Measurements from ENCODE around the gene ZNF778. TPM values are rescaled to one million over a fixed set of nuclear protein-coding genes. Genes with fewer than 3 reads are reported as not detected.

Gene ZNF778
- total RNA-seq, 2 donors from 2014 or later, result 5.5 to 8.7 TPM

- Mint-ChIP-seq H3K4me3 (no peak overlapping the region), H3K4me1 (no peaks in the 10 kb centered on the region), H3K9me3 (no peaks in the 10 kb centered on the region), H3K27ac (no peak overlapping the region), H3K27me3 (peaks cover 11% of the 10 kb centered on the region), H3K36me3 (ENCODE audit: low read depth) (no peaks in the 10 kb centered on the region)
- no peak for ATAC-seq (replicated peaks)
Measured at GRCh38 chr16:89210904-89211515, 6.5 kb upstream of the ZNF778 start.

DNA sequence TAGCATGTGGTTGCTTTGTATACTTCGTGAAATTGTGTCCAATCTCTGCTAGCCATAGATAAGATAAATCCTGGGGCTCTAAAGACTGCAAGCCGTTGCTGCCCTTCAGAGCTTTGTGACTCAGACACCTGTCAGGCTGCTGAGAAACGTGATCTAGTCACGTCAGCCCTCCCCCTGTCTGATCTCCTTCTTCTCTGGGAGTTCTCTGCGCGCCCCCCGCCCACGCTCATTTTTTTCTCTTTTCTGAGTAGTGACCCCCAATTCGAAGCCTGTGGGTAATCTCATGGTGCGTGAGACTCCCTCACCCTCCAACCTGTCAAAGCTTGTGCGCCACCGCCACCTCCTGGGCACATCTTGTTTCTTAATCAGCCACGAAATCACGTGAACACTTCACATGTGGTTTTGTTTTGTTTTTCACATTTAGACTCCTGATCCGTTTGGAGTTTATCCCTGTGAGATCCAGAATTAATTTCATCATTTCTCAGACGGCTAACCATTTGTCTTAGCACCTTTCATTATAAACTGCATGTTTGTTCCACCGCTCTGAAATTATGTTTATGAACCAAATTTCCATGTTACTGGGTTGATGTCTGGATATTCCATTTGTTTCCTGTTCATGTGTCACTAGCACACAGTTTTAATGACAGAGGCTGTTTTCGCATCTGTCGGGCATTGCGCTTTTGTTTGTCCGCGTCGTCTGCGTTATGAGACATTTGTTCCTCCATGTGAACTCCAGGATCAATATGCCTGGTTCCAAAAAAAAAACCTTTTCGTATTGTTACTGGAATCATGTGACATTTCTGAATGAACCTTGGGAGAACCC lies 977 bp upstream of the ZNF778 start:
- Mint-ChIP-seq H3K27ac (peak overlapping the region; percentile 42), H3K27me3 (no peaks in the 10 kb centered on the region), H3K4me1 (peaks cover 10% of the 10 kb centered on the region), H3K36me3 (ENCODE audit: low read depth) (peaks cover 5% of the 10 kb centered on the region), H3K9me3 (no peaks in the 10 kb centered on the region), H3K4me3 (peak overlapping the region; percentile 69)
- ATAC-seq (replicated peaks), result peak; percentile 70

DNA sequence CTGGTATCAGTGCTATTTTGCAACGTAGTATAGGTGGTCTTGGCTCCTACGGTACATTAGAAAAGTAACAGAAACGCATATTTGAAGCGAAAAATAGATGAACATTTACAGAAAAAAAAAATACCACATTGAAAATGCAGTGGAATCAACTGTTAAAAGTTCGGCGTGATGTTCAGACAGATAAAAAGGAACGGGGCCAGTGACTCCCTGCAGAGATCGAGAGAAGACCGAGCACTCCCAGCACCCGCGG lies 440 bp upstream of the ZNF778 start:
- H3K27ac Mint-ChIP-seq, result peak overlapping the region; percentile 42
- no peak for ATAC-seq (replicated peaks)
- H3K4me1 Mint-ChIP-seq, result peaks cover 10% of the 10 kb centered on the region
- H3K36me3 Mint-ChIP-seq (ENCODE audit: low read depth), result peaks cover 10% of the 10 kb centered on the region
- no peaks in the 10 kb centered on the region for H3K9me3 Mint-ChIP-seq
- no peaks in the 10 kb centered on the region for H3K27me3 Mint-ChIP-seq
- H3K4me3 Mint-ChIP-seq, result peak overlapping the region; percentile 69

DNA sequence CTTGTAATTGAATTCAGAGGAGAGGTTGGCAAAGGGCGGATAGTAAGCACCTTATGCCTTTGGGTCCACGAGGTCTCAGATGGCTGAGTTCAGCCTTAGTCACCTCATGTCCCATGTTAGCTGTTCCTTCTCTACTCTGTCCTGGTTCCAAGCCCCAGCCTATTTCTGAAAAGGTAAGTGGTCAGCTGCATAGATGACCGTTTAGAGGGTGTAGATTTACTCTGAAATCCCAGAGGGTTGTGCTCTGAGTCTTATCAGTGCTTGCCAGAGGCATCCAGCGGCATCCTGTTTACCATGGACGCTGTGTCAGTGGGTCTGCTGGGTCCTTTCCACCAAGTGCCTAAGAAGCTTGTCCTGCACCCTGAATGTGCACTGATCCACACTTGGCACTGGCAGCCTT lies 1.9 kb downstream of the ZNF778 start:
- Mint-ChIP-seq H3K27ac (peak overlapping the region; percentile 46), H3K4me1 (peaks cover 10% of the 10 kb centered on the region), H3K4me3 (peak overlapping the region; percentile 69), H3K9me3 (no peaks in the 10 kb centered on the region), H3K36me3 (ENCODE audit: low read depth) (peaks cover 30% of the 10 kb centered on the region), H3K27me3 (no peaks in the 10 kb centered on the region)
- ATAC-seq (replicated peaks), result no peak

- Mint-ChIP-seq H3K27me3 (no peaks in the 10 kb centered on the region), H3K4me3 (no peak overlapping the region), H3K9me3 (no peaks in the 10 kb centered on the region), H3K27ac (no peak overlapping the region), H3K4me1 (peaks cover 5% of the 10 kb centered on the region), H3K36me3 (ENCODE audit: low read depth) (peaks cover 53% of the 10 kb centered on the region)
- no peak for ATAC-seq (replicated peaks)
Measured at GRCh38 chr16:89221604-89222003, 4.1 kb downstream of the ZNF778 start.

GRCh38 chr16:89222931-89223330 lies 5.4 kb downstream of the ZNF778 start:
- Mint-ChIP-seq H3K9me3 (peaks cover under 1% of the 10 kb centered on the region), H3K36me3 (ENCODE audit: low read depth) (peaks cover 66% of the 10 kb centered on the region)
- no peak for ATAC-seq (replicated peaks)

DNA sequence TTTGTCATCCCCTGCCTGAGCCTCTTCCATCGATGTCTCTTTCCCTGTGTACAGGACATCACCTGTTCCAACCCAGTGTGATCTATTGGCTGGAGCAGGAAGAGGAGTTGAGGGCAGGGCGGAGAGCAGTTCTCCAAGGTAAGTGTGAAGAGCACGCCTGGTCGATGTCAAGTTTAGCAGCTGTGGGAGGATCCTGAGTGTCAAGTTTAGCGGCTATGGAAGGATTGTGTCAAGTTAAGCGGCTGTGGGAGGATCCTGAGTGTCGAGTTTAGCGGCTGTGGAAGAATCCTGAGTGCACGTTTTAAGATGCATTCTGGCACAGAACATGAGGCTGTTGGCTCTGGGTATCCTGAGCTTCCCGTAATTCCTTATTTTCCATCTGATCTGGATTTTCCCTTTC lies 7.2 kb downstream of the ZNF778 start:
- H3K27me3 Mint-ChIP-seq, result no peaks in the 10 kb centered on the region
- no peak overlapping the region for H3K4me3 Mint-ChIP-seq
- H3K27ac Mint-ChIP-seq, result no peak overlapping the region
- no peak for ATAC-seq (replicated peaks)
- H3K9me3 Mint-ChIP-seq, result peaks cover 4% of the 10 kb centered on the region
- peaks cover 79% of the 10 kb centered on the region for H3K36me3 Mint-ChIP-seq (ENCODE audit: low read depth)
- H3K4me1 Mint-ChIP-seq, result no peaks in the 10 kb centered on the region

More at GRCh38 chr16:89222931-89223330, 5.4 kb downstream of the ZNF778 start:
- H3K4me1 Mint-ChIP-seq, result peaks cover 5% of the 10 kb centered on the region
- no peak overlapping the region for H3K27ac Mint-ChIP-seq
- H3K4me3 Mint-ChIP-seq, result no peak overlapping the region
- H3K27me3 Mint-ChIP-seq, result no peaks in the 10 kb centered on the region

- H3K36me3 Mint-ChIP-seq (ENCODE audit: low read depth), result peaks cover 66% of the 10 kb centered on the region
- ATAC-seq (replicated peaks), result no peak
- peaks cover 4% of the 10 kb centered on the region for H3K9me3 Mint-ChIP-seq
- H3K4me1 Mint-ChIP-seq, result no peaks in the 10 kb centered on the region
- H3K27ac Mint-ChIP-seq, result no peak overlapping the region
- H3K4me3 Mint-ChIP-seq, result no peak overlapping the region
- H3K27me3 Mint-ChIP-seq, result no peaks in the 10 kb centered on the region
Measured at GRCh38 chr16:89230255-89230654, 12.8 kb downstream of the ZNF778 start.

DNA sequence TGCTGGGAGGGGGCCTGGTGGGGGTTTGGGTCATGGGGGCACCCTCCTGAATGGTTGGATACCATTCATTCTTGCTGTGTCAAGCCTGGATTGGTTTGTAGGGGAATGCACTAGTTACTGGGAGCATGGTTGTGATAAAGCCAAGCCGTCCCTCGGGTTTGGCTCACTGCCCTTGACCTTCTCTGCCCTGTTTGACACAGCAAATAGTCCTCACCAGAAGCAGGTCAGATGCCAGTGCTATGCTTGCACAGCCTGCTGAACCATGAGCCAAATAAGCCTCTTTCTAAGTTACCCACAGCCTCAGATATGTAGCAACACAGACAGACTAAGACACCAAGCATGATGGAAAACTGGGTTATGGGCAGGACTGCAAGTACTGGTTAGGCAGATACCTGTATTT lies 14.6 kb downstream of the ZNF778 start:
- peaks cover 4% of the 10 kb centered on the region for H3K9me3 Mint-ChIP-seq
- H3K36me3 Mint-ChIP-seq (ENCODE audit: low read depth), result peaks cover 48% of the 10 kb centered on the region
- ATAC-seq (replicated peaks), result no peak
- H3K27ac Mint-ChIP-seq, result no peak overlapping the region
- H3K27me3 Mint-ChIP-seq, result no peaks in the 10 kb centered on the region
- no peaks in the 10 kb centered on the region for H3K4me1 Mint-ChIP-seq
- H3K4me3 Mint-ChIP-seq, result no peak overlapping the region

- no peak for ATAC-seq (replicated peaks)
- H3K27ac Mint-ChIP-seq, result no peak overlapping the region
- no peaks in the 10 kb centered on the region for H3K9me3 Mint-ChIP-seq
- H3K27me3 Mint-ChIP-seq, result no peaks in the 10 kb centered on the region
- H3K4me3 Mint-ChIP-seq, result no peak overlapping the region
- H3K36me3 Mint-ChIP-seq (ENCODE audit: low read depth), result peaks cover 30% of the 10 kb centered on the region
- no peaks in the 10 kb centered on the region for H3K4me1 Mint-ChIP-seq
Measured at GRCh38 chr16:89233678-89234490, 16.4 kb downstream of the ZNF778 start.

- H3K27me3 Mint-ChIP-seq, result no peaks in the 10 kb centered on the region
- no peaks in the 10 kb centered on the region for H3K4me1 Mint-ChIP-seq
- no peak overlapping the region for H3K27ac Mint-ChIP-seq
- no peaks in the 10 kb centered on the region for H3K9me3 Mint-ChIP-seq
- H3K36me3 Mint-ChIP-seq (ENCODE audit: low read depth), result peaks cover 12% of the 10 kb centered on the region
- ATAC-seq (replicated peaks), result no peak
- H3K4me3 Mint-ChIP-seq, result no peak overlapping the region
Measured at GRCh38 chr16:89237733-89238132, 20.2 kb downstream of the ZNF778 start.

DNA sequence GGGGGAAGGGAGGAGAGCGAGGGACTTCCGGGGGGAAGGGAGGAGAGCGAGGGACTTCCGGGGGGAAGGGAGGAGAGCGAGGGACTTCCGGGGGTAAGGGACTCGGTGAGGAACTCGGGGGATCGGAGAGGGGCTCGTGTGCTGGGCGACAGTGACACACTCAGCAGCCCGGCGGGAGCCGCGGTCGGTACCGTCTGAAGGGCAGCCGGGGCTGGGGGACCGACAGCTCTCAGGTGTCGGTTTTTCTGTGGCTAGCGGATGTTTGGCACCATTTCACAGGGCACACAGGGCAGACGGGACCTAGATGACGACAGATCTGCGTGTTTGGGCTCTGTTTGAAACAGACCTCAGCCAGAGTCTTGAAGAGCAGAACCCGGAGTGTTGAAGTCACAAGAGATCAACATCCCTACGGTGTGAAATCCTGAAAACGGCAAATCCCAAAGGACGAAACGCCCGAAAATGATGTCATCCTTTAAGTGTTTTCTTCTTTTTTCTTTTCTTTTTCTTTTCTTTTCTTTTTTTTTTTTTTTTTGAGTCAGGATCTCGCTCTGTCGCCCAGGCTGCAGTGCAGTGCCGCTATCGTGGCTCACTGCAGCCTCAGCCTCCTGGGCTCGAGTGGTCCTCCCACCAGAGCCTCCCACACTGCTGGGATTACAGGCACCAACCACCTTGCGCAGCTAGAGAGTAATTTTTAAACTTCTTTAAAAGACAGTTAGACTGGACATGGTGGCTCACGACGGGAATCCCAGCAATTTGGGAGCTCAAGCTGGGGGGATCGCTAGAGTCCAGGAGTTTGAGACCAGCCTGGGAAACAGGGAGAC lies 23.9 kb downstream of the ZNF778 start:
- Mint-ChIP-seq H3K9me3 (no peaks in the 10 kb centered on the region), H3K27ac (peak overlapping the region; percentile 95), H3K4me3 (peak overlapping the region; percentile 91), H3K27me3 (no peaks in the 10 kb centered on the region), H3K36me3 (ENCODE audit: low read depth) (no peaks in the 10 kb centered on the region), H3K4me1 (no peaks in the 10 kb centered on the region)
- peak; percentile 82 for ATAC-seq (replicated peaks)

DNA sequence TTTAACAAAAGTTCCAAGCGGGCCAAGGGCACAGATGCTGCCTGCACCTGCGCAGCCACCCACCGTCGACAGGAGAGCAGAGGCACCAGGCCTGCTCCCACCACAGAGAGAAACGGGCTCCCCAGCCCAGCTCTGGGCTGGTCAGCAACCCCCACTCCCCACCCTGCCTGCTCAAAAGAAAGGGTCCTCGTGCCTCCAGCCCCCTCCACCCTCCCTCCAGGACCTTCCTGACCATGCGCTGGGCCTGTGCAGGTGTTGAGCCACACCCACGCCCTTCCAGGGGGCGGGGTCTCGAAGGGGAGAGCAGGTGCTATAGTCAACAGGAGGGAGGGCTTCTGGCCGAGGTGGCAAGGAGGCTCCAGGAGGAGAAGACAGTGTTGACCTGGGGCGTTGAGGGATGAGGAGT lies 25.3 kb downstream of the ZNF778 start:
- no peak for ATAC-seq (replicated peaks)
- Mint-ChIP-seq H3K9me3 (no peaks in the 10 kb centered on the region), H3K4me1 (no peaks in the 10 kb centered on the region), H3K4me3 (no peak overlapping the region), H3K27me3 (no peaks in the 10 kb centered on the region), H3K27ac (no peak overlapping the region), H3K36me3 (ENCODE audit: low read depth) (no peaks in the 10 kb centered on the region)

GRCh38 chr16:89243664-89244063 lies 26.2 kb downstream of the ZNF778 start:
- Mint-ChIP-seq H3K9me3 (no peaks in the 10 kb centered on the region), H3K4me3 (no peak overlapping the region), H3K4me1 (no peaks in the 10 kb centered on the region), H3K27me3 (no peaks in the 10 kb centered on the region), H3K36me3 (ENCODE audit: low read depth) (no peaks in the 10 kb centered on the region), H3K27ac (no peak overlapping the region)
- no peak for ATAC-seq (replicated peaks)
